ENCODE results near the gene FAM3A. TPM values are rescaled to one million over a fixed set of nuclear protein-coding genes. Genes with fewer than 3 reads are reported as not detected.

The FAM3A gene
- polyA plus RNA-seq, 1 of the 3 experiments (the other 2 are of a cell fraction), result 42.1 TPM

DNA sequence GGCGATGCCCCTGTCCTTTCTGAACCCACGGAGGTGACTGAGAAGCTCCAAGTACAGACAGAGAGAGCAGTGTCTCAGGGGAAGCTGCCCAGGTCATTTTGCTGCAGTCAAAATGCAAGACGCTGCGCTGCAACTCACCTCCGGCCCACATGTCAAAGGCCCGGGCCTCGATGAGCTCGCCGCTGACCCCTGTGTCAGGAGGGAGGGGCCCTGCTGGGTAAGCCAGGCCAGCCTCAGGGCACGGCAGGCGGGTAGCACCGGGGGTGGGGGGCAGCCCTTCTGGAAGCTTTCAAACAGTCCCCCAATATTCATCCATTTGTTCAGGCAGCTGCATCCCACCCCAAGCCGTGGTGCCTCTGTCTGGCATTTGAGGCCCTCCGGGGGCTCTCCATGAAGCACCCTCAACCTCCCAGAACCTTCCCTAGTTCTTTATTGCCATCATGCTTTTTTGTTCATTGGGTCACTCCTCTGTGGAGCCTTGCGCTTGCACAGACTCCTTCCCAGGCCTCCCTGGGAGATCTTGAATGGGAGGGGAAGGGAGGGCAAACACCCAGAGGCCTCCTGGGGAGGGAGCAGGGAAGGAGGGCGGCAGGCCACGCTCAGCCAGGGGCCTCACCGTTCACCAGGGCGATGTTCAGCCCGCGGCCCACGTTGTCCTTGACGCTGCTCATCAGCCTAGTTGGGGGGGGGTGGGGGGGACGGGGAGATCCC, 8.2 kb downstream of the FAM3A start:
- POLR2A ChIA-PET, result no interaction called here

DNA sequence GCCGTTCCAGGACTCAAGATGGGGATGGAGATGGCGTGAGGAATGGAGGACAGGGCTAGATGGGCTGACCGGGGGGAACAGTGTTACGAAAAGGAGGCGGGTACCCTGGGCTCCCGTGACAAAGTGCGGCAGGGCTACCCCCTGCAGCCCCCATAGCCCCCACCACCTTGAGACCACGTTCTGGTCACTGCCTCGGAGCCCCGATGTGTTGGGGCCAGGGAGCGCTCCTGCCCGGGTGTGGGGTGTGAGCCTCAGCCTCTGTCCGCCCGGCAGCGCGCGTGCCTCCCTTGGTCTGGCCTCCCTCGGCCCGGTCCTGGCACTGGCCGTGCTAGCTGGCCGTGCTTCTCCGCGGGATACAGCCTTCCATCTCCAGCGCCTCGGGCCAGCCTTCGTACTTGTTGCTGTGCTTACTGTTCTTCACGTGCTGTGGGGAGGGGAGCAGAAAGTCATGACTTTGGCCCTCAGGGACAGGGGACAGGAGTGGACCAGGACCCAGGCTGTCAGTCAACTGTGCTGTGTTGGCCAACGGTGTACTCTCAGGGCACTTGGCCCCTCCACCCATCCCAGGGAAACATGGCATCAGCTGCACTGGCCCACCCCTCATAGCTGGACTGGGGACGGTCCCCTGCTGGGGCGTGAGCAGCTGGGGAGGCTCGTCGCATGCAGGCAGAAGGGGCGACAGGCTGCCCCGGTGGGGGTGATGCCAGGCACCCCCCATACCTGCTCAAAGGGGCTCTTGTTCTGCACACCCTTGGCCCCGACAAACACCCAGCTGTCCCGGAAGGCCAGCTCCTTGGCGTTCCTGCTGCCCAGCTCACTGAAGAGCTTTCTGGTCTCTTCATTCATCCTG, 9.3 kb downstream of the FAM3A start:
- POLR2A ChIA-PET, result no interaction called here
- no peaks in the 10 kb centered on the region; the same call in 1 of the 2 replicates for H3K27me3 ChIP-seq (ENCODE audit: insufficient read depth)
- H4K20me1 ChIP-seq (ENCODE audit: insufficient read depth), result no peaks in the 10 kb centered on the region
- CTCF ChIA-PET, result no interaction called here
- no peak for DNase-seq
- H2AFZ ChIP-seq (ENCODE audit: low read depth), result no peak overlapping the region
- no peaks in the 10 kb centered on the region for H3K9me2 ChIP-seq
- H3K36me3 ChIP-seq (replicated peaks in 1 of 2; ENCODE audit: control insufficient read depth in 1 of 2, insufficient read depth in 2 of 2, low read length in 1 of 2), result no peaks in the 10 kb centered on the region
- H3K27ac ChIP-seq (ENCODE audit: low read depth in 2 of 2, low read length in 1 of 2), result no peak overlapping the region
- no peaks in the 10 kb centered on the region for H3F3A ChIP-seq (replicated peaks; ENCODE audit: insufficient read depth)
- no peak overlapping the region for H3K9ac ChIP-seq
- H3K4me3 ChIP-seq (ENCODE audit: low read depth in 2 of 2, low read length in 1 of 2), result no peak overlapping the region
- no peaks in the 10 kb centered on the region for H3K79me2 ChIP-seq (ENCODE audit: insufficient read depth)
- TF ChIP-seq POLR2AphosphoS5 (IDR thresholded peaks at IDR 0.05; ENCODE audit: low read depth, low read length) (no peak), FOXM1 (IDR thresholded peaks at IDR 0.05; ENCODE audit: low read depth) (no peak), RFX5 (IDR thresholded peaks at IDR 0.05; ENCODE audit: low read length) (no peak), EZH2phosphoT487 (IDR thresholded peaks at IDR 0.05; ENCODE audit: borderline replicate concordance, low read depth) (no peak), CHD2 (IDR thresholded peaks at IDR 0.05; ENCODE audit: low read length, partially characterized antibody) (no peak), GABPA (IDR thresholded peaks at IDR 0.05; ENCODE audit: low read depth) (no peak), TEAD4 (IDR thresholded peaks at IDR 0.05; ENCODE audit: borderline replicate concordance, insufficient read depth) (no peak), TAF1 (IDR thresholded peaks at IDR 0.05; ENCODE audit: borderline replicate concordance, low read depth, low read length) (no peak)
- TF ChIP-seq, protein P1, sequence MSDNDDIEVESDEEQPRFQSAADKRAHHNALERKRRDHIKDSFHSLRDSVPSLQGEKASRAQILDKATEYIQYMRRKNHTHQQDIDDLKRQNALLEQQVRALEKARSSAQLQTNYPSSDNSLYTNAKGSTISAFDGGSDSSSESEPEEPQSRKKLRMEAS (IDR thresholded peaks at IDR 0.05; ENCODE audit: low read depth), result no peak
- TF ChIP-seq, protein P2, sequence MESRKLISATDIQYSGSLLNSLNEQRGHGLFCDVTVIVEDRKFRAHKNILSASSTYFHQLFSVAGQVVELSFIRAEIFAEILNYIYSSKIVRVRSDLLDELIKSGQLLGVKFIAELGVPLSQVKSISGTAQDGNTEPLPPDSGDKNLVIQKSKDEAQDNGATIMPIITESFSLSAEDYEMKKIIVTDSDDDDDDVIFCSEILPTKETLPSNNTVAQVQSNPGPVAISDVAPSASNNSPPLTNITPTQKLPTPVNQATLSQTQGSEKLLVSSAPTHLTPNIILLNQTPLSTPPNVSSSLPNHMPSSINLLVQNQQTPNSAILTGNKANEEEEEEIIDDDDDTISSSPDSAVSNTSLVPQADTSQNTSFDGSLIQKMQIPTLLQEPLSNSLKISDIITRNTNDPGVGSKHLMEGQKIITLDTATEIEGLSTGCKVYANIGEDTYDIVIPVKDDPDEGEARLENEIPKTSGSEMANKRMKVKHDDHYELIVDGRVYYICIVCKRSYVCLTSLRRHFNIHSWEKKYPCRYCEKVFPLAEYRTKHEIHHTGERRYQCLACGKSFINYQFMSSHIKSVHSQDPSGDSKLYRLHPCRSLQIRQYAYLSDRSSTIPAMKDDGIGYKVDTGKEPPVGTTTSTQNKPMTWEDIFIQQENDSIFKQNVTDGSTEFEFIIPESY (IDR thresholded peaks at IDR 0.05; ENCODE audit: borderline replicate concordance, low read depth), result no peak
- TF ChIP-seq, protein P3, sequence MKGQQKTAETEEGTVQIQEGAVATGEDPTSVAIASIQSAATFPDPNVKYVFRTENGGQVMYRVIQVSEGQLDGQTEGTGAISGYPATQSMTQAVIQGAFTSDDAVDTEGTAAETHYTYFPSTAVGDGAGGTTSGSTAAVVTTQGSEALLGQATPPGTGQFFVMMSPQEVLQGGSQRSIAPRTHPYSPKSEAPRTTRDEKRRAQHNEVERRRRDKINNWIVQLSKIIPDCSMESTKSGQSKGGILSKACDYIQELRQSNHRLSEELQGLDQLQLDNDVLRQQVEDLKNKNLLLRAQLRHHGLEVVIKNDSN (IDR thresholded peaks at IDR 0.05; ENCODE audit: borderline replicate concordance, low read depth), result no peak
- TF ChIP-seq, protein P4, sequence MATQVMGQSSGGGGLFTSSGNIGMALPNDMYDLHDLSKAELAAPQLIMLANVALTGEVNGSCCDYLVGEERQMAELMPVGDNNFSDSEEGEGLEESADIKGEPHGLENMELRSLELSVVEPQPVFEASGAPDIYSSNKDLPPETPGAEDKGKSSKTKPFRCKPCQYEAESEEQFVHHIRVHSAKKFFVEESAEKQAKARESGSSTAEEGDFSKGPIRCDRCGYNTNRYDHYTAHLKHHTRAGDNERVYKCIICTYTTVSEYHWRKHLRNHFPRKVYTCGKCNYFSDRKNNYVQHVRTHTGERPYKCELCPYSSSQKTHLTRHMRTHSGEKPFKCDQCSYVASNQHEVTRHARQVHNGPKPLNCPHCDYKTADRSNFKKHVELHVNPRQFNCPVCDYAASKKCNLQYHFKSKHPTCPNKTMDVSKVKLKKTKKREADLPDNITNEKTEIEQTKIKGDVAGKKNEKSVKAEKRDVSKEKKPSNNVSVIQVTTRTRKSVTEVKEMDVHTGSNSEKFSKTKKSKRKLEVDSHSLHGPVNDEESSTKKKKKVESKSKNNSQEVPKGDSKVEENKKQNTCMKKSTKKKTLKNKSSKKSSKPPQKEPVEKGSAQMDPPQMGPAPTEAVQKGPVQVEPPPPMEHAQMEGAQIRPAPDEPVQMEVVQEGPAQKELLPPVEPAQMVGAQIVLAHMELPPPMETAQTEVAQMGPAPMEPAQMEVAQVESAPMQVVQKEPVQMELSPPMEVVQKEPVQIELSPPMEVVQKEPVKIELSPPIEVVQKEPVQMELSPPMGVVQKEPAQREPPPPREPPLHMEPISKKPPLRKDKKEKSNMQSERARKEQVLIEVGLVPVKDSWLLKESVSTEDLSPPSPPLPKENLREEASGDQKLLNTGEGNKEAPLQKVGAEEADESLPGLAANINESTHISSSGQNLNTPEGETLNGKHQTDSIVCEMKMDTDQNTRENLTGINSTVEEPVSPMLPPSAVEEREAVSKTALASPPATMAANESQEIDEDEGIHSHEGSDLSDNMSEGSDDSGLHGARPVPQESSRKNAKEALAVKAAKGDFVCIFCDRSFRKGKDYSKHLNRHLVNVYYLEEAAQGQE (IDR thresholded peaks at IDR 0.05; ENCODE audit: low read depth, low read length), result no peak
- H3K4me1 ChIP-seq (ENCODE audit: control insufficient read depth in 1 of 2, insufficient read depth in 2 of 2, low read depth in 1 of 2, low read length in 1 of 2), result no peaks in the 10 kb centered on the region
- no peak overlapping the region for H3K4me2 ChIP-seq
- H3K9me3 ChIP-seq, result no peaks in the 10 kb centered on the region
- 52% methylated on average over 5 of the region's 37 CpGs for WGBS (ENCODE audit: low lambda C conversion rate)

More for the DNA sequence above, 8.2 kb downstream of the FAM3A start:
- H2AFZ ChIP-seq (ENCODE audit: low read depth), result no peak overlapping the region
- H3F3A ChIP-seq (replicated peaks; ENCODE audit: insufficient read depth), result no peaks in the 10 kb centered on the region
- H3K4me2 ChIP-seq, result no peak overlapping the region
- no peaks in the 10 kb centered on the region for H3K36me3 ChIP-seq (replicated peaks in 1 of 2; ENCODE audit: control insufficient read depth in 1 of 2, insufficient read depth in 2 of 2, low read length in 1 of 2)
- no peak for DNase-seq
- H3K4me3 ChIP-seq (ENCODE audit: low read depth in 2 of 2, low read length in 1 of 2), result no peak overlapping the region
- H3K9me2 ChIP-seq, result no peaks in the 10 kb centered on the region
- no peaks in the 10 kb centered on the region for H3K9me3 ChIP-seq
- H3K27ac ChIP-seq (ENCODE audit: low read depth in 2 of 2, low read length in 1 of 2), result no peak overlapping the region
- H4K20me1 ChIP-seq (ENCODE audit: insufficient read depth), result no peaks in the 10 kb centered on the region
- WGBS (ENCODE audit: low lambda C conversion rate), result 49% methylated on average over 5 of the region's 24 CpGs
- CTCF ChIA-PET, result no interaction called here
- H3K9ac ChIP-seq, result no peak overlapping the region
- H3K4me1 ChIP-seq (ENCODE audit: control insufficient read depth in 1 of 2, insufficient read depth in 2 of 2, low read depth in 1 of 2, low read length in 1 of 2), result no peaks in the 10 kb centered on the region
- no peaks in the 10 kb centered on the region for H3K79me2 ChIP-seq (ENCODE audit: insufficient read depth)
- TF ChIP-seq, protein P2 (IDR thresholded peaks at IDR 0.05; ENCODE audit: borderline replicate concordance, low read depth), result no peak
- no peak for TF ChIP-seq GABPA (IDR thresholded peaks at IDR 0.05; ENCODE audit: low read depth)
- no peak for TF ChIP-seq MEF2A (IDR thresholded peaks at IDR 0.05; ENCODE audit: borderline replicate concordance, low read depth)
- H3K27me3 ChIP-seq (ENCODE audit: insufficient read depth), result no peaks in the 10 kb centered on the region; the same call in 1 of the 2 replicates

Data from SK-N-SH (cell line).